HL-60 (cell line): Measurements from ENCODE around the gene TFAP2A.

Source experiments
- CTCF ChIP-seq: IDR thresholded peaks from one replicate; pipeline ENCODE4 v1.5.1; 2011; ENCODE audit warnings: low read length, control low read depth, inconsistent platforms; ENCODE audit not compliant: insufficient read depth
- POLR2AphosphoS5 ChIP-seq: IDR thresholded peaks from 2 replicates; pipeline ENCODE4 v1.6.1; 2012; ENCODE audit warnings: low read depth
- REST ChIP-seq: IDR thresholded peaks from 2 replicates; pipeline ENCODE4 v1.6.1; 2012; ENCODE audit warnings: low read depth; ENCODE audit not compliant: insufficient replicate concordance

DNA sequence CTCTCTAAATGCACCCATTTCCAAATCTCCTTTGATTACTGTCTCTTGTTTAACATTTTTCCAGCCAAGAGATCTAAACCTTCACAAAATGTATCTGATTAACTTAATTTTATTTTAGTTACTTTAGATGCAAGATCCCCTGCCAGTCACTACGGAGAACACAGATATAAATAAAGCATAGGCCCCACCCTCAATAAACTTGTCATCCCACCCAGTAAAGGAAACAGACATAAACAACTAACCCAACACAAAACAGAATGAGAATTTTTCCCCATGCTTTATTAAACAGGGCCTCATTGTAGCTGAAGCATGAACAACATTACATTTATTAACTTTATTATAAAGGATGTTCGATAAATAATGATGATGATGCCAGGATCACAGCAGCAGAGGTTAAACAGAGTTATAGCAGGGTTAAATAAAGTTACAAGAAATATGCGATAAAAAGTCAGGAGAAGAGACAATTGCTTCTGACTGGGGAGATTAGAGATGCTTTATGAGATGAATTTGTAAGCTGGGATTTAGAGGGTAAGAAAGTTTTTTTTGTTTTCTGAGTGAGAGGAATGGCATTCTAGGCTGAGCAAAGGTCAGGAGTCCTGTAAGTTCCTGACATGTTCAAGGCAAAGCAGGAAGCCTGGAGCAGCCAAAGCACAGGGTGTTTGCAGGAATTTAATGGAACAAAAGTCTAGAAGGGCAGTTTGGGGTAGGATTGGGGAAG, 41.1 kb downstream of the TFAP2A start:
- TF ChIP-seq CTCF: no peak
- no peak for TF ChIP-seq REST
- no peak for TF ChIP-seq POLR2AphosphoS5
